NCI-H524 treated with DMSO at 0.1 percent for 48 hours (cell line): ENCODE measurements around the gene RPS6KB2.
"Not testable (repeated sequence)": the region's sequence is repeated elsewhere in the genome, so short reads cannot be mapped to it uniquely, and the experiment has no call there.

ENCODE experiments used
- DNase-seq: peaks from one replicate; lab custom pipeline; 2025; lab: John Stamatoyannopoulos, UW

Gene RPS6KB2

DNA sequence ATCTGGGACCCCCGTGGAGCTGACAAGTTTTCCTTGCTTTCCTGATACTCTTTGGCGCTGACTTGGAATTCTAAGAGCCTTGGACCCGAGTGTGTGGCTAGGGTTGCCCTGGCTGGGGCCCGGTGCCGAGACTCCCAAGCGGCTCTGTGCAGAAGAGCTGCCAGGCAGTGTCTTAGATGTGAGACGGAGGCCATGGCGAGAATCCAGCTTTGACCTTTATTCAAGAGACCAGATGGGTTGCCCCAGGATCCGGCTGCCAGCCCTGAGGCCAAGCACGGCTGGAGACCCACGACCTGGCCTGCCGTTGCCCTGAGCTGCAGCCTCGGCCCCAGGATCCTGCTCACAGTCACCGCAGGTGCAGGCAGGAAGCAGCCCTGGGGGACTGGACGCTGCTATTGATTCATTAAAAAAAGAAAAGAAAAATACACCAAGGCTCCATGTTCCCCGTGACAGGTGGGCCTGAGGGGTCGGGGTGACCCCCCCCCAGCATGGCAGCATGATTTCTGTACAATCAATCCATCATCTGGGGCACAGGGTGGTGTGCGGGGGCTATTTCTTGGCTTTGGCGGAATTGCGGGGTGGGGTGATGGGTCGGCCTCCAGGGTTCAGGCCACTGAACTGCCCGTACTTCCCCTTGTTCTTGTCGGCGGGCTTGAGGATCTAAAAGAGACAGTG, 30.2 kb upstream of the RPS6KB2 start:
- DNase-seq, result no peak

DNA sequence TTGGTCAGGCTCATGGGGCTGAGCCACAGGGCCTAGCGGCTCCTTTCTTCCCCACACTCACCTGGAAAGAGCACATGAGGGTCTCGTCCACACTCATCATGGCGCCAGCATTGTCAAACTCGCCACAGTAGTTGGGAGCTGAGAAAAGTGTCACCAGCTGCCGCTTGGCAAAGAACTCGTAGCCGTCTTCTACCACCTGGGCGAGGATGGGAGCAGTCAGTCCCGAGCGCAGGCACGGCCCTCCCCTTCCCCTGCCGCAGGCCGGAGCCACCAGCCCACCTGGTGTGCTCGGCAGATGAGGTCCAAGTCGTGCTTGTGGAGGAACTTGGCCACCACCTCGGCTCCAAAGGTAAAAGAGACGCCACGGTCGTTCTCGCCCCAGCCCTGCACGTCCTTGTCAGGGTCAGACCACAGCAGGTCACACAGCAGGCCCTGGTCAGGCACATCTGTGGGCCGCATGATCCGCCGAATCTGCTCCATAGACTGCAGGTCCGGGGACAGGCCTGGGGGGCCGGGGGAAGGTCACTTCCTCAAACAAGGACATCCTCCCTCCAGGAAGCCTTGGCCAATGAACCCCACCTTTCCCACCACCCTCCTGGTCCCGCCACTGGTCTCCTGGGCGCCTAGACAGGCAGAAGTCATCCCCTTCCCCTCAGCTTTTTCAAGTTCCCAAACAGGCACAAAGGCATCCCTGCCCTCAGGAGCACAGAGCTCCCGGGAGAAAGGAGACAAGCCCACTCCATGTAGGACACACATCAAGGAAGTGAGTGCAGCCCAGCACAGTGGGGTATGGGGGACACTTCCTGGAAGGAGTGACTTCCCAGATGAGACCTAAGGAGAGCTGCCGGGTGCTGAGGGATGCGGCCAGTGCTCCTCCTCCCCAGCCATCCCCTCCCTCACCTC, 29.4 kb upstream of the RPS6KB2 start:
- no peak for DNase-seq

DNA sequence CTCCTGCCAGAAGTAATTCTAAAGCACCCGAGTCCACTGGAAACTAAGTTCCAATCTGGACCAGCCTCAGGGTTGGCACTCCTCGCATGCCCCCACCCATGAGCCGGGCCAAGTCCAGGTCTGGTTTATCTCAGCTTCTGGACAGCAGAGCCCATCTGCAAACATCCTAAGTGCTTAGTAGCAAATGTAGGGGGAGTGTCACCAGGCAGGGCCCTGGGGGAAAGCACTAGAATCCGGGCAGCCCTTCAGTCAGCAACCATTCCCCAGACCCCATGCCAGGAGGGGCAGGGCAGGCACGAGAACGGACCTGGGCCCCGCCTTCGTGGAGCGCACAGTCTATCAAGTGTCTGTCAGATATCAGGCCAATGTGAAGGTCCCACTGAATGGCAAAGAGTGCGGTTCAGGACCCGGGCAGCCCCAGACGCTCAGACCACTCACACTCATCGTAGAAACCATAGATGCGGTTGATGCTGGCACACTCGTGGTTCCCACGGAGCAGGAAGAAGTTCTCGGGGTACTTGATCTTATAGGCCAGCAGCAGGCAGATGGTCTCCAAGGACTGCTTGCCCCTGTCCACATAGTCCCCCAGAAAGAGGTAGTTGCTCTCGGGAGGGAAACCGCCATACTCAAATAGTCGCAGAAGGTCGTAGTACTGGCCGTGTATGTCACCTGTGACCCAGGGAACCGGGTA, 27.9 kb upstream of the RPS6KB2 start:
- DNase-seq, result no peak

DNA sequence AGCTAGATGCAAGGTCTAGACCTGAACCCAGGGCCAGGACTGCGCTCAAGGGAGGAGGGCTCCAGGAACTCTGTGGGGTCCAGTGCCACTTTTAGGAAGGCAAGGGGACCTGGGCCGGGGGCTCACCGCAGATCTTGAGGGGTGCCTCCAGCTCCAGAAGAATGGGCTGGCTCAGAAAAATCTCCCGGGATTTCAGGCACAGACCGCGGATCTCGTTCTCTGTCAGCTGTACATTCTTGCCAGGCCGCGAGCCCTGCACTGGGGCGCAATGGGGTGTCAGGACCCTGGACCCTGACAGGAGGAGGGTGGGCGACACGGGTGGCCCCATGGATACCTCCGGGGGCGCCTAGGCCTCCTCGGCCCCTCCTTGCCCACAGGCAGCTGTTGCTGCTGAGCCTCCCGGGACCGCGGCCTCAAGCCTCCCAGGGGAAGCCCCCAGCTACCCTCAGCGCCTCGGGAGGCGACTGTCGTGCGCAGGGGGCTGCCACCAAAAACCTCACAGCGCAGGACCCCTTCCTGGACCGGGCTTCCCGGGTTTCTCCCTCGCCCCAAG, 27.3 kb upstream of the RPS6KB2 start:
- DNase-seq, result no peak

DNA sequence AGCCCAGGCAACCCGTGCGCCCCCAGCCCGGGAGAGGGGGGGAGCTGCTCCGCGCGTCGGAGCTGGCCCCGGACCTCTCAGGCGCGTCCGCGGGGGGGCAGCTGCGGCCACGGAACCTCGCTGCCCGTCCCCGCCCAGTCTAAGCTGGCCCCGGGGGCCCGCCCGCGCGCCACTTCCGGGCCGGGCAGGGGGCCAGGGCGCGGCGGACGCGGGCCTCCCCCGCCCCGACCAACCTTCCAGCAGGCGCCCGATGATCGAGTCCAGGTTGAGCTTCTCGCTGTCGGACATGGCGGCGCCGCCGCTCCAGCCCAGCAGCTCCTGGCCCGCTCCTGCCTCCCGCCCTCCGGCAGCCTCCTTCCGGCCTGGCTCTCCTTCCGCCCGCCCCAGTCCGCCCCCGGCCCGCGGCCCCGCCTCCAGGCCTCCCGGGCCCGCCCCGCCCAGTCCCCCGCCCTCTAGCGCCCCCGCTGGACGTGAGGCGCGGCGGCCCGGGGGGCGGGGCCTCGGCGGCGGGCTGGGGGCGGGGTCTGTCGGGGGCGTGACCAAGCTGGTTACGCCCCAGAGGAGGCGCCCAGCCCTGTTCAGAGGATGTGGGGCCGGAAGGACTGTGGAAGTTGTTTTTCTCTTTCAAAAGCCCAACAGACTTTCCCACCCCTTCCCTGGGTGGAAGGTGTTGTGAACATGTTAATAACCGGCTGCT, 26.7 kb upstream of the RPS6KB2 start, which contains the start of gene PPP1CA:
Gene PPP1CA (minus strand): TSS at position 364 of the 697 bp plus-strand sequence. CDS start 76 bp downstream, at position 288.
- no peak for DNase-seq

DNA sequence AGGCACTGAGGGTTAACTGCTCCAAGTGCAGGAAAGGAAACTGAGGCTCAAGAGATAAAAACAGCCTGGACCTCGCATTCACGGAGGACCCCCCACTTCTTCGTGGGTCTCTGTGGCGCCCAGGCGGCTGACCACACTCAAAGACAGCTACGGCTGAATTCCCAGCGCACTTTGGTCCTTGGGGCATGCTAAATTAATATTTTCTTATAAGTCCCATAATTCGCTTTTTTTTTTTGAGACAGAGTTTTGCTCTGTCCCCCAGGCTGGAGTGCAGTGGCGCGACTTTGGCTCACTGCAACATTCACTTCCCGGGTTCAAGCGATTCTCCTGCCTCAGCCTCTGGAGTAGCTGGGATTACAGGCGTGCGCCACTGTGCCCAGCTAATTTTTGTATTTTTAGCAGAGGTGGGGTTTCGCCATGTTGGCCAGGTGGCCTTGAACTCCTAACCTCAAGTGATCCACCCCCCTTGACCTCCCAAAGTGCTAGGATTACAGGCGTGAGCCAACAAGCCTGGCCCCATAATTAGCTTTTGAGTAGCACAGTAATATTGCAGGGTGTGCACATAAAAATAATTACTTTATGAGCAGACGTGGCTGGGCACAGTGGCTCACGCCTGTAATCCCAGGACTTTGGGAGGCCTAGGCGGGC, 26.0 kb upstream of the RPS6KB2 start:
- DNase-seq, result not testable (repeated sequence)

DNA sequence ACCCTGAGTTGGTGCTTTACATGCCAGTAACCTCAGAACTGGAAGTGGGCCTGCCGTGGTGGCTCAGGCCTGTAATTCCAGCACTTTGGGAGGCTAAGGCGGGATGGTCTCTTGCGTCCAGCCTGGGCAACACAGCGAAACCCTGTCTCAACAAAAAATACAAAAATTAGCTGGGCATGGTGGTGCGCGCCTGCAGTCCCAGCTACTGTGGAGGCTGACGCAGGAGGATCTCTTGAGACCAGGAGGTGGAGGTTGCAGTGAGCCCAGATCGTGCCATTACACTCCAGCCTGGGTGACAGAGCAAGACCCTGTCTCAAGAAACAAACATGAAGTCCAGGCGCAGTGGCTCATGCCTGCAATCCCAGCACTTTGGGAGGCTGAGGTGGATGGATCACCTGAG, 25.2 kb upstream of the RPS6KB2 start:
- DNase-seq, result not testable (repeated sequence)

DNA sequence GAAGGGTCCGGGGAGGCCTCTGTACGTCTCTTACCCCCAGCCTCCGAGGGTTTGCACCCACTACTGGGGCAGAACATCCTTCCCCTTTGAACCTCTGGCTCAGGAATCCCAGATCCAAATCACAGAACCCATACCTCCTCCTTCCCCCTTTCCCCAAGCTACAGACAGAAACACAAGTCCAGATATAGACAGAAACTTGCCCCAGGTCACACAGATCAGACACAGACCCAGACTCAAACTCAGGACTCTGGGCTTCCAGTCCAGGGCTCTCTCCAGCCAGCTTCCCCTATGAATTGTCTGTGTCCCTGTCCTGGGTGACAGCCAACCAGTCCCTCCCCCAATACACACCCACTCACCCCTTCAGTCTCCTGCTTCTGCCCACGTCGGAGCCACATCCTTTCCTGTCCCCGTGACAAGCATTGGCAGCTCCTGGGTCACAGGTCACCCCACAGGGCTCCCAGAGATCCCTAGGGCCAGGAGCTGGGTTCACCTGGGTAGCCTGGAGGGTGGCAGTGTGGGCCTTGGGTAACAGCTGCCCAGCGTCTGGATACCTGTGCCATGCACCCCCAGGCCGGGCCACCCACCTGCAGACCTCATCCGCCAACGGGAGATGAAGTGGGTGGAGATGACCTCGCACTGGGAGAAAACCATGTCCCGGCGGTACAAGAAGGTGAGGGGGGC, 23.6 kb upstream of the RPS6KB2 start:
- no peak for DNase-seq

DNA sequence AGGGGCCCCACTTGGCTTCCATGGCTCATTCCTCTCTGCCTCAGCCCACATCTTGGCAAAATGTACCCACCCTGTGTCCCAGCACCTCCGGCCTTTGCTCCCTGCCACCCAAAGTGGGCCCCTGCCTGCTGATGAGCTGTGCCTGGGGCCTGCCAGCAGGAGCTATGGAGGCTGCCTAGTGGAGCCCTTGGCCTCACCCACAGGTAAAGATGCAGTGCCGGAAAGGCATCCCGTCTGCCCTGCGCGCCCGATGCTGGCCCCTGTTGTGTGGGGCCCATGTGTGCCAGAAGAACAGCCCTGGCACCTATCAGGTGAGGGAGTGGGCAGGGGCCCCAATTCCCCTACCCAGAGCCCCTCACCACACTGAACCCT, 23.1 kb upstream of the RPS6KB2 start:
- DNase-seq, result no peak

DNA sequence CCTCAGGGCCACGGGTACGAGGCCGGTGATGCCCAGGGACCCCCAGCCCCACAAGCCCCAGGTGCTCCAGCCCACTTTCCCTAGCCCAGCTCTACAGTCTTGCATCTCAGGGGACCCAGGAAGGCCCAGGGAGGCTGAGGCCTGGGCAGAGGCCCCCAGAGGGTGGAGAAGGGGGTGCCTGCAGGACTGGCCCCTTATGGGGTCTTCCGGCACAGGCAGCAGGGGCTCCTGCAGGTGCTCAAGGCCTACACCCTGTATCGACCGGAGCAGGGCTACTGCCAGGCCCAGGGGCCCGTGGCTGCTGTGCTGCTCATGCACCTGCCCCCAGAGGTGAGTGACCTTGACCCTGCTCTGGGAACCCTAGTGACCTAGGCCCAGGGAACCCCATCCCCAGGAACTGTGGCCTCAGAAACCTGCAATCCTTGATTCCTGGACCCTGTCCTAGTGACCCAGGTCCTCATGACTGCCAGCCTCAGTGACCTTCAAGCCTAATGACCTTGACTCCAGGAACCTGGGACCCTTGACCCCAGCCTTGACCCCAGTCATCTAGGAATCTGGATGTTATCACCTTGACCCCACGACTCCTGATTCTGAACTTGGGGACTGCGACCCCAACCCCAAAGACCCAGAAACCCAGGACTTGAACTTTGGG, 22.5 kb upstream of the RPS6KB2 start:
- no peak for DNase-seq

DNA sequence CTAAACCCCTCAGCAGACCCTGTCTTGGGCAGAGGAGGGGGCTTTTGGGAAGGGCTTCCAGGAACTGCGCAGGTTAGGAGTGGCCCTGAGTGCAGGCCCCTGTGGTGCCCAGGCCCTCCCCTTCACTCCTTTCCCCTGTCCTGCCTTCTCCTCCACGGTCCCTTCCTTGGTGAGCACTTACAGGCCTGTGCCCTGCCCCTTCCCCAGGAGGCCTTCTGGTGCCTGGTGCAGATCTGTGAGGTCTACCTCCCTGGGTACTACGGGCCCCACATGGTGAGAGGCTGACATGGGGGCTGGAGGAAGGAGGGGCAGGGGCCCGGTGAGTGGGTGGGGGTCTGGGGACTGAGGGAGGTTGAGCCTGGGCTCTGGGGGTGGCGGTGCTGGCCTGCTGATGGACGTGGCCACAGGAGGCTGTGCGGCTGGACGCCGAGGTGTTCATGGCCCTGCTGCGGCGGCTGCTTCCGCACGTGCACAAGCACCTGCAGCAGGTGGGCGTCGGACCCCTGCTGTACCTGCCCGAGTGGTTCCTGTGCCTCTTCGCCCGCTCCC, 21.8 kb upstream of the RPS6KB2 start:
- no peak for DNase-seq

DNA sequence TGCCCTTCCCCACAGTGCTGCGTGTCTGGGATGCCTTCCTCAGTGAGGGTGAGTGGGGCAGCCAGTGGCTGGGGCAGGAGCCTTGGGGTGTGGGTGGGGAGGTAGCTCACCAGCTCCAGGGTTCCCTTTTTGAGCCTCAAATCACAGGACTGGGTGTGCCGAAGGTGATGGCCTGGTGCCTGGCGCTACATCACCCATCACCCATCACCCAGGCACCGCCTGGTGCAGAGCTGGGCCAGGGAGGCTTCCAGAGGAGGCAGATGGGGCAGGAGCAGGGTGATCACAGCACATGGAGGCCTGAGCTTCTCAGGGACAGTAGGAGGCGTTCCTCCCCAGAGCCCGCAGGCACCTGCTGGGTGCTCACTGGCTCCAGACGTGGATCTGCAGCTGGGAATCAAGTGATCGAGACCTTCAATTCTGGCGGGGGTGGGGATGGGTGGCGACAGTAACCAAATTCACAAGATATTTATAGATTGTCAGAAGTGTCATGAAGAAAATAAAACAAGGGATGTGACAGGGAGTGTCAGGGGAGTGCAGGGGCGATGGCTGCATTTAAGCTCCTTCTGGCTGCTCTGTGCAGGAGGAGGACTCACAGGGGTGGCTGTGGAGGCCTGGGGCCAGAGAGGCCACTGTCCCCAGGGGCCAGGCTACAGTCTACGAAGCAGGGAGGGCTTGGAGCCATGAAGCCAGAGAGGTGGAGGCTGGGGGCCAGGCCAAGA, 21.2 kb upstream of the RPS6KB2 start:
- no peak for DNase-seq

DNA sequence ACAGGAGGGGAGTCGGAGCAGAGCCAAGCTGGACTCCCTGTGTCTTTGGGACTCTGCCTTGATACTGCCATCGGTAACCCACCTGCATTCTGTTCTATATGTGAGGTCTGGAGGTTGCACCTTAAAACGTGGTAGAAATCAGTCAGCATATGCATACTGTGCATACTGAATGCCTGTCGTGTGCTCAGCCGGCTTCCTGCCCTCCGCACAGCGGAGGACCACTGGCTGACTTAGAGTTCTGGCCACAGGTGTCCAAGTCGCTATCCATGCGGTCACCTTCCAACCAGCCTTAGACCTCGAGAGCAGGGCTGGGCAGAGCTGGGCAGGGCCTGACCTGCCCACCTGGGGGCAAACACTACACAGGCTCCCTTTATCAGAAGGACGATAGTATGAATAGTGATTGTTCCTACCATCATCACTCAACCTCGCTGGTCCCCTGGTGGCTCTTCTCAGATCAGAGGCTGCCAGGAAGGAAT, 20.6 kb upstream of the RPS6KB2 start:
- no peak for DNase-seq

DNA sequence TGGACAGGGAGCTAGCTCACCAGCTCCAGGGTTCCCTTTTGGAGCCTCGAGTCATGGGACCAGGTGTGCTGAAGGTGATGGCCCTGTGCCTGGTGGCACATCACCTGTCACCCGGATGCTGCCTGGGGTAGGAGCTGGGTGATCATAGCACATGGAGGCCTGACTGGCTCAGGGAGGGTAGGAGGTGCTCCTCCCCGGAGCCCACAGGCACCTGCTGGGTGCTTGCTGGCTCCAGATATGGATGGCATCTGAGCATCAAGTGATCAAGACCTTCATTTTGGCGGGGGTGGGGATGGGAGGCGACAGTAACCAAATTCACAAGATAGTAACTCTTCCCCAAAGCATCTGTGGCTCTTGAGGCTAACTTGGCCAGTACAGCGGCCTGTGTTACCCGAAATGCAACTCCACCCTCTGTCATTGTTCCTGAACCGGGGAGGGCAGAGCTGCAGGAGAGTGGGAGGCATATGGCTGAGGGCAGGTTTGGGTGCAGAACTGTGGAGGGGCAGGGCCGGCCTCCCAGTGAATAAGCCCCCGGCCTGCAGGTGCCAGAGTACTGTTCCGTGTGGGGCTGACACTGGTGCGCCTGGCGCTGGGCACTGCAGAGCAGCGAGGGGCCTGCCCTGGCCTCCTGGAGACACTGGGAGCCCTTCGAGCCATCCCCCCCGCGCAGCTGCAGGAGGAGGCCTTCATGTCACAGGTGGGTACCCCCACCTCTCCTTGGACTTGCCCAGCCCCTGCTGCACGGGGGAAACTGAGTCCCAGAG, 19.7 kb upstream of the RPS6KB2 start:
- DNase-seq, result no peak

DNA sequence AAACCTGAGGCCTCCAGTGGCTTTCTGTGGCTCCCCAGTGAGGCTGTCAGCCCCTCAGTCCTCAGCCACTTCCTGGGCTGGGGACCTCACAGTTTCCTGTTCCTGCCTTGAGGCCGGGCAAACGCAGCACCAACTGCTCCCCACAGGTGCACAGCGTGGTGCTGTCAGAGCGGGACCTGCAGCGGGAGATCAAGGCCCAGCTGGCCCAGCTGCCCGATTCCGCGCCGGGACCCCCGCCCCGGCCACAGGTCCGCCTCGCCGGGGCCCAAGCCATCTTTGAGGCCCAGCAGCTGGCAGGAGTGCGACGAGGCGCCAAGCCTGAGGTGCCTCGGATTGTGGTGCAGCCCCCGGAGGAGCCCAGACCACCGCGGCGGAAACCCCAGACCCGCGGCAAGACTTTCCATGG, 19.0 kb upstream of the RPS6KB2 start:
- DNase-seq, result no peak

DNA sequence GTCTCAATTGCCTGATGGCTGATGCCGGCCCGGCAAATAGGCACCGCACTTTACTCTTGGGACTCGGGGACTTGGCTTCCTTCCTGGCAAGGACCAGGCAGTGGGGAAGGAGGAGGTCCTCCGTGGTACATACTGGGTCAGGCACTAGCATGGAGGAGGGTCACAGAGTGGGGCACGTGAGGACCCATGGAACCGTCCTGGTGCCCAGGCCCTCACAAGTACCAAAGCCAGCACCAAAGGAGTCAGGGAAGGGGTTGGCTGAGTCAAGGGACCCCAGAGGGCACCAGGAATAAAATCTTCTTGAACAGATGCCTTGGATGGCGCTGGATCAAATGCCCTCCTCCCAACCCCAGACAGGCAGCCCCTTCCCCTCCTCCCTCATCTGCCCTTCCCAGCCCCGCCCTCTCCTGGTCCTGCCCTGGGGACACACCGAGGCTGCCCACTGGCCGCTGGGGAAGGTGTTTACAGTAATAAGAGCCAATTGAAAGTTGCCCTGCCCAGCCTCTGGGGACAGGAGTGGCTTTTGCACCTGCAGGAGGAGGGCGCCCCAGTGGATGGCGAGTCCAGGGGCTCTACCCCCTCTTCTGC, 18.4 kb upstream of the RPS6KB2 start:
- no peak for DNase-seq

DNA sequence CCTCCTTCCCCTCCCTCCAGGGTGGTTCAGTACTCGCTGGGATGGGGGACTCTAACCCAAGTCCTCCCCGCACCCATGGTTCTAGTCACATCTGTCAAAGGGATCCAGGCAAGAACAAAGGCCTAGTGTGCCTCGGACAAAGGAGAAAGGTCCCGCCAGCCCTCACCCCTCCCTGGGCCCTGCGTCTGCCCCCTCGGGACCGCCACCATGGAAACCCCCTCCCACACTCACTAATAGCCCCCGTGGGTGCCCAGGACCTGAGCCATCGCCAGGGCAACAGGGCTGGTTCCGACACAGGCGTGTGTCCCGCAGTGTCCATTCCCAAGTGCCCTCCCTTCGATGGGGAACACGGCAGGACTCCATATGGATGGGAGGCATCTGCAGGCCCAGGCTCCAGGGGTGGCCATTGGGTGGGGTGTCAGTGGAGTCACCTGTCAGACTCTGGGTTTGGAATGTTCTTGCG, 17.9 kb upstream of the RPS6KB2 start:
- DNase-seq, result no peak
